ENCODE results near the gene PPP2R2D. TPM values are rescaled to one million over a fixed set of nuclear protein-coding genes. Genes with fewer than 3 reads are reported as not detected.

PPP2R2D gene
- total and polyA plus RNA-seq, 8 donors: 15.6 to 96.7 (median 36.9) TPM

DNA sequence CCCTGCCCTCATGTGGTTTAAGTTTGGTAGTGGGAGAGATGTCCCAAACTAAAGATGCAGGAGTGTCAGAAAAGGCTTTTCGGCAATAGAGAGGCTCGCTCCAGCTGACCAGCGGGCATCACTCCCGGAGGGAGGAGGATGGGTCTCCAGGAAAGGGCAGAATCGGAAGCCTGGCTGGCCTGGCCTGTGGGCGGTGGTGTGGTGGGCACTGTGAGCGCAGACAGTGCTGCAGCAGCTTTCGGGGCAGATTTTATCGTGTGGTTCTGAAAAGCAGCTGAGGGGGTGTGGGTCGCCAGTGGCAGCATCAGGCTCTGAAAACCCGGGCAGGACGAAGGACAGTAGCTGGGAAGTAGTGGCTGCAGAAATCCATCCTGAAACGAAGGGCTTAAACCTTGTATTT lies 68.1 kb downstream of the PPP2R2D start:
- WGBS, 5 donors: 86 to 96% (median 95%) methylated on average over 13 of the region's 13 CpGs

DNA sequence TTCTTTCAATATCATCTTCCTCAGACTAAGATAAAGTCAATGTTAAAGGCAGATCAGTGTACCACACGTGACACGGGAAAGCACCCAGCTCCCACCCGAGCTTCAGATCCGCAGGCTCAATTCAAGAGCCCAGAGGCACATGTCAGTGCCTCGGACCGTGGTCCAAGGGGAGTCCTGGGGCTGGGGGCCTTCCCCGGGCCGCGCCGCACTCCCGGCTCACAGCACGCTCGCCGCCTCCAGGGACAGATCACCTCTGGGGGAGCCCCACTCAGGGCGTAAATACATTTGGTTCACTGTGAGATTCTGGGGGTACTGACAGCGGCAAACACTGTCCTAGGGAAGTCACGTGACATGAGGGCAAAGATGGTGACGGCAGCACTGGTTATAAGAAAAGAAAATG lies 70.1 kb downstream of the PPP2R2D start:
- 94 to 97% (median 96%) methylated on average over 16 to 18 of the region's 18 CpGs for WGBS, 5 donors
- DNase-seq: no peak
- TF ChIP-seq, protein P1, sequence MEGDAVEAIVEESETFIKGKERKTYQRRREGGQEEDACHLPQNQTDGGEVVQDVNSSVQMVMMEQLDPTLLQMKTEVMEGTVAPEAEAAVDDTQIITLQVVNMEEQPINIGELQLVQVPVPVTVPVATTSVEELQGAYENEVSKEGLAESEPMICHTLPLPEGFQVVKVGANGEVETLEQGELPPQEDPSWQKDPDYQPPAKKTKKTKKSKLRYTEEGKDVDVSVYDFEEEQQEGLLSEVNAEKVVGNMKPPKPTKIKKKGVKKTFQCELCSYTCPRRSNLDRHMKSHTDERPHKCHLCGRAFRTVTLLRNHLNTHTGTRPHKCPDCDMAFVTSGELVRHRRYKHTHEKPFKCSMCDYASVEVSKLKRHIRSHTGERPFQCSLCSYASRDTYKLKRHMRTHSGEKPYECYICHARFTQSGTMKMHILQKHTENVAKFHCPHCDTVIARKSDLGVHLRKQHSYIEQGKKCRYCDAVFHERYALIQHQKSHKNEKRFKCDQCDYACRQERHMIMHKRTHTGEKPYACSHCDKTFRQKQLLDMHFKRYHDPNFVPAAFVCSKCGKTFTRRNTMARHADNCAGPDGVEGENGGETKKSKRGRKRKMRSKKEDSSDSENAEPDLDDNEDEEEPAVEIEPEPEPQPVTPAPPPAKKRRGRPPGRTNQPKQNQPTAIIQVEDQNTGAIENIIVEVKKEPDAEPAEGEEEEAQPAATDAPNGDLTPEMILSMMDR (IDR thresholded peaks at IDR 0.05): no peak
- TF ChIP-seq POLR2AphosphoS5 (IDR thresholded peaks at IDR 0.05): no peak
- no peak for TF ChIP-seq POLR2A (IDR thresholded peaks at IDR 0.05)
- TF ChIP-seq EP300 (IDR thresholded peaks at IDR 0.05): no peak
- intact Hi-C loops (cut with DNase I; ENCODE audit: low total_unique reads): no loop called here
- Histone ChIP-seq H3K27me3 (no peaks in the 10 kb centered on the region), H3K4me3 (no peak overlapping the region), H3K4me1 (peaks cover 0 to 19% (median 10%) of the 10 kb centered on the region in 4 donors), H3K9me3 (no peaks in the 10 kb centered on the region), H3K27ac (no peak overlapping the region), H3K36me3 (peaks cover 29 to 71% (median 69%) of the 10 kb centered on the region in 4 donors)

More for the DNA sequence above, 68.1 kb downstream of the PPP2R2D start:
- Histone ChIP-seq H3K27me3 (no peaks in the 10 kb centered on the region), H3K4me3 (no peak overlapping the region), H3K4me1 (peaks cover 0 to 17% (median 8%) of the 10 kb centered on the region in 4 donors), H3K27ac (no peak overlapping the region), H3K36me3 (peaks cover 29 to 82% (median 81%) of the 10 kb centered on the region in 4 donors), H3K9me3 (no peaks in the 10 kb centered on the region)
- intact Hi-C loops (cut with DNase I; ENCODE audit: low total_unique reads): no loop called here
- no peak for DNase-seq
- TF ChIP-seq POLR2A (IDR thresholded peaks at IDR 0.05) (no peak), POLR2AphosphoS5 (IDR thresholded peaks at IDR 0.05) (no peak), EP300 (IDR thresholded peaks at IDR 0.05) (no peak)
- TF ChIP-seq, protein P1 (IDR thresholded peaks at IDR 0.05): no peak

GRCh38 chr10:131971591-131971990 lies 70.8 kb downstream of the PPP2R2D start:
- H3K4me3 ChIP-seq: no peak overlapping the region
- H3K36me3 ChIP-seq: peaks cover 29 to 65% (median 62%) of the 10 kb centered on the region in 4 donors
- intact Hi-C loops (cut with DNase I; ENCODE audit: low total_unique reads): no loop called here
- DNase-seq: no peak
- TF ChIP-seq POLR2A (IDR thresholded peaks at IDR 0.05): no peak
- no peak for TF ChIP-seq POLR2AphosphoS5 (IDR thresholded peaks at IDR 0.05)
- TF ChIP-seq, protein P1 (IDR thresholded peaks at IDR 0.05): no peak
- TF ChIP-seq EP300 (IDR thresholded peaks at IDR 0.05): no peak
- H3K4me1 ChIP-seq: peaks cover 0 to 20% (median 10%) of the 10 kb centered on the region in 4 donors
- H3K27me3 ChIP-seq: no peaks in the 10 kb centered on the region
- H3K27ac ChIP-seq: no peak overlapping the region
- WGBS, 5 donors: 87 to 95% (median 94%) methylated on average over 7 of the region's 7 CpGs
- H3K9me3 ChIP-seq: no peaks in the 10 kb centered on the region

- Histone ChIP-seq H3K36me3 (peaks cover 29 to 55% (median 52%) of the 10 kb centered on the region in 4 donors), H3K4me1 (peaks cover 0 to 20% (median 11%) of the 10 kb centered on the region in 4 donors), H3K27ac (peak overlapping the region in 1 of 5 donors; percentile 14), H3K4me3 (no peak overlapping the region), H3K9me3 (no peaks in the 10 kb centered on the region), H3K27me3 (no peaks in the 10 kb centered on the region)
- TF ChIP-seq, protein P1 (IDR thresholded peaks at IDR 0.05): no peak
- no peak for TF ChIP-seq EP300 (IDR thresholded peaks at IDR 0.05)
- intact Hi-C loops (cut with DNase I; ENCODE audit: low total_unique reads): no loop called here
- 41 to 52% (median 48%) methylated on average over 10 to 11 of the region's 11 CpGs for WGBS, 5 donors
- DNase-seq: peak in 1 of 2 donors; percentile 72
Observed at GRCh38 chr10:131972474-131973071, 71.8 kb downstream of the PPP2R2D start.

Data from stomach (tissue), 9 donors.